ENCODE data around the gene KRT75.

Gene KRT75

GRCh38 chr12:52390739-52391617, 43.2 kb downstream of the KRT75 start:
- DNase-seq = peak in 1 of 2 experiments; percentile 7

- no peak for DNase-seq
Observed at GRCh38 chr12:52389313-52390207, 44.6 kb downstream of the KRT75 start.

- no peak for DNase-seq
Observed at GRCh38 chr12:52387859-52388258, 46.3 kb downstream of the KRT75 start.

GRCh38 chr12:52385226-52385702, 48.9 kb downstream of the KRT75 start, which contains the start of gene KRT84:
KRT84 (minus strand) TSS chr12:52385652; CDS start chr12:52385585, 67 bp downstream.
- DNase-seq = no peak

- DNase-seq = no peak
Observed at GRCh38 chr12:52383331-52383730, 50.8 kb downstream of the KRT75 start.

GRCh38 chr12:52382854-52383253, 51.3 kb downstream of the KRT75 start:
- no peak for DNase-seq

- no peak for DNase-seq
Observed at GRCh38 chr12:52381206-52381605, 53.0 kb downstream of the KRT75 start.

- peak in 1 of 2 experiments; percentile 30 for DNase-seq
Observed at GRCh38 chr12:52380271-52380694, 53.9 kb downstream of the KRT75 start.

GRCh38 chr12:52379536-52379935, 54.6 kb downstream of the KRT75 start:
- DNase-seq = no peak

GRCh38 chr12:52378091-52378490, 56.1 kb downstream of the KRT75 start:
- DNase-seq = no peak

GRCh38 chr12:52377266-52377665, 56.9 kb downstream of the KRT75 start:
- no peak for DNase-seq

Measured in AML-193 (cell line).